GM21528 (cell line): ENCODE measurements around the gene SLC25A48.

Experiments
- ATAC-seq: cut with Tn5 transposase; IDR thresholded peaks from one replicate; pipeline ENCODE4 v1.9.1; 2021; ENCODE audit warnings: mild to moderate bottlenecking, moderate library complexity; ENCODE audit not compliant: unreplicated experiment, low FRiP score

The SLC25A48 gene, protein sequence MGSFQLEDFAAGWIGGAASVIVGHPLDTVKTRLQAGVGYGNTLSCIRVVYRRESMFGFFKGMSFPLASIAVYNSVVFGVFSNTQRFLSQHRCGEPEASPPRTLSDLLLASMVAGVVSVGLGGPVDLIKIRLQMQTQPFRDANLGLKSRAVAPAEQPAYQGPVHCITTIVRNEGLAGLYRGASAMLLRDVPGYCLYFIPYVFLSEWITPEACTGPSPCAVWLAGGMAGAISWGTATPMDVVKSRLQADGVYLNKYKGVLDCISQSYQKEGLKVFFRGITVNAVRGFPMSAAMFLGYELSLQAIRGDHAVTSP

DNA sequence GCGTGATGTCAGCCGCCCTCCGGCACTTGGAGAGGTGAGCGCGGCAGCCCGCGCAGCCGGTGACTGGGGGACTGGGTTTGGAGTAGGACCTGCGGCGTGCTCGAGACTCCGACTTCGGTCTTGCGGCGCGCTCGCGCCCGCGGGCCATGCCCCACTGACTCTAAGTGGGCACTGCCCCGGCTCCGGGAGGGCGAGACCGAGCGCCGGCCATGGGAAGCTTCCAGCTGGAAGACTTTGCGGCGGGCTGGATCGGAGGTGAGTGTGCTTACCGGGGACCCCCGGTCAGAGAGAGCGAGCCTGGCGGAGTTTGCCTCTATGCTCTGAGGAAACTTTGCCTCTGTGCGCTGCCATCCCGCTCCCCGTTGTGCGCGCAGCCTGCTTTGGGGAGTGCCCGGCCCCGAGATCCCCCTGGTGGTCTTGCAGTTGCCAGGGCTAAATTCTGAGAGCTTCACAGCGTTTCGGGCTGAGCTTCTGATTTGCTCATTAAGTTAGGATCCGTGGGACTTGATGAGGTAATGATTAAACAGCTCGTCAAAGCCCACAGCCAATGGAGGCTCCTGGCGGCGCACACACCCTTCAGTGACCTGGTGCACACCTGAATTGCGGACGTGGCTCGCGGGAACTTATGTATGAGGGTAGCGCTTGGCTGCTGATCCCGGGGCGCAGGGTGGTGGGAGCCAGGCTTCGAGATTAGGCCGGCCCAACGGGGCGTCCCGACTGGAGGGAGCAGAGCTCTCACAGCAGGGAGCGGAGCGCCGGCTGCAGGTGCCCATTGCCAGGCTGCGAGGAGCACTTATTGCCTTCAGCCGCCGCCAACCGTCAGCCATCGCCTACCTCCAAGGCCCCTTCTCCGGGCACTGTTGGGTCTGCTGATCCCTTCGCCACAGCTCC, at the start of gene SLC25A48:
Gene SLC25A48 (plus strand): TSS at position 25 of the 891 bp plus-strand sequence. CDS start 185 bp downstream, at position 210.
- peak; percentile 84 for ATAC-seq

DNA sequence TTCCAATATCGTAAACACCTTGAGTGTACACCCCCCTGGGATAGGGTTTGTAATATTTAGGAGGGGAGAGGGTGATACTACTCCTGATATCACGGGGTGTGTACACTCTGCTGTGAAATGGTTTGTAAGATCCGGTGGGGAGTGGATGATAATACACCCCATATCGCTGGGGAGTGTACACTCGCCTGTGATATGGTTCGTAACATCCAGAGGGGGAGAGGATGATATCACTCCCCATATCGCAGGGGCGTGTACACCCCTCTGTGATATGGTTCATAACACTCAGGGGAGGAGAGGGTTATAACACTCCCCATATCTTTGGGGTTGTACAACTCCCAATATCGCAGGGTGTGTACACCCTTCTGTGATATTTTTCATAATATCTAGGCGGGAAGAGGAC, 33.8 kb upstream of the SLC25A48 start:
- no peak for ATAC-seq

DNA sequence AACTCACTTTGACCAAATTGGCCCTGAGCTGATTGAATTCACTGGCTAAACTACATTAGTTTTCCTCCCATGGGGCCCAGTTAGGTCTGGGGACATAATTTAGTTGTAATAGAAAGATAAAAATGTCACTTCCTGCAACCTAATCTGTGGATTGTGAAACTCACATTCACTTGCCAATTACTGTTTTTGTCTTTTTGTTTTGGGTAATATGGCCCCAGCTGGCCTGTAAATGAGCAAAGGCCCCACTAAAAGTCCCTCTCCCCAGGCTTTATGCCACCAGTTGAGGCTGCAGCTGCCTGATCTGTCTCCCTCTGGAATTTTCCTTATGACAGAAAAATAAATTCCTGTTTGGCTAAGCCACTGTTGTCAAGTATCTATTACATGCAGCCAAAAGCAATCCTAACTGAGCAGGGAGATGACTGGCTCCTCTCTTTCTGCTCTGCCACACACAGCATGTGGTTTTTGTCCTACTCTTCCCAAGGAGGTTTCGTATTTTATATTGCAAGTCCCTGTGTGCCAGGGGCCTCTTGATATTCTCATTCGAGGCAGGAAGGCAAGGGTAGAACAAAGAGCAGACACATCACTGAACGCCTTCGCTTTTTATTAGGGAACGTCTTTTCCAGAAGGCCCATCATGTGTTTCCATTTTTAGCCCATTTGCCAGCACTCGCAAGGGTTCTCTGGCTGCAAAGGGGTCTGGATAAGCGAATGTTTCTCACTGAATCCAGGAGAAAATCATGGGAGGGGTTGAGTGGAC, 24.1 kb upstream of the SLC25A48 start:
- ATAC-seq = no peak

DNA sequence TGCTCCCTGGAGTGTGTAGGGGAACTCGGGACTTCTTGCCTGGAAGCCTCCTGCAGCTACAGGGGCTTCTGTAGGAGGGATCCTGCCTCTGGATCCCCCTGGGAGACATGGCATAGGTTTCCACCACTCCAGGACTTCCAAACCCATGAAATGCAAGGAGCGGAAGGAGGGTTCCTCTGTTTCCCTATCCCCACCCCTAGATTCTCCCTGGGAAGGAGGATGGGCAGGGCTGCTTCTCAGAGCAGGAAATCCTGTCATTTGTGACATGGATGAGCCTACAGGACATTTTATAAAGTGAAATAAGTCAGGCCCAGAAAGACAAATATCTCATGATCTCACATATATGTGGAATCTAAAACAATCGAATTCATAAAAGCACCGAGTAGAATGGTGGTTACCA, 23.5 kb upstream of the SLC25A48 start:
- ATAC-seq = no peak

DNA sequence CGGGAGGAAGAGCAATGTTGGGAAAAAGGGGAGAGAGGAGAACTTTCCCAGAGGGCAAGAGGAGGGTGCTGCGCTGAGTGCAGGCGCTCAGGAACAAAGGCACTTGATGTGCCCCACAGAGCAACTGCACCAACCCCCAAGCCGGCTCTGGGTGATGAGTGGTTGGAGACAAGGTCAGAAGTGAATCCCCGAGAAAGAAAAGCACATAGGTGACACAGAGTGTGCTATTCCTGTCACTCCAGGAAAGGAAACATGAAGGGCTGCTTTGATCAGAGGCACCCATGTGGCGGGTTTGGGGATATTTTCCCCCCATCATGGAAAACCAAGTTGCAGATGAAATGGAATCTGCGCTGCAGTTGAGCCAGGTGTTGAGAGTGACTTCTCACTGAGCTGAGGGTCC, 20.7 kb upstream of the SLC25A48 start:
- ATAC-seq = no peak

DNA sequence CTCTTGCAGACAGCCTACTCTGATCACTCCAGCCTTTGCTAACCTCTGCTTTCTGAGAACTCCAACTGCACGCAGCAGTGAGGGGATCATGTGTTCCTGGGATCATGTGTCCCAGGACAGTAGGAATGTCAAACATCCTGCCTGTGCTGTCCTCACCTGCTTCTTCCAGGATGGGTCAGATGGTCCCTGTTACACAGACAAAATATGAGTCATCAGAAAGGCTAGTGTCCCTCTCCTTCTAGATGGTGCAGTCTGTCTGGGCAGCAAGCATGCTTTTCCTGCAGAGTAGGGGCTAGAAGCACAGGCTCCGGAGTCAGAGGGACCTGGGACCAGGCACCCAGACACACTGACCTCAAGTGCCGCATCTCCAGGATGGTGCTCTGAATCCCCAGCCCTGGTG, 20.1 kb upstream of the SLC25A48 start:
- no peak for ATAC-seq

DNA sequence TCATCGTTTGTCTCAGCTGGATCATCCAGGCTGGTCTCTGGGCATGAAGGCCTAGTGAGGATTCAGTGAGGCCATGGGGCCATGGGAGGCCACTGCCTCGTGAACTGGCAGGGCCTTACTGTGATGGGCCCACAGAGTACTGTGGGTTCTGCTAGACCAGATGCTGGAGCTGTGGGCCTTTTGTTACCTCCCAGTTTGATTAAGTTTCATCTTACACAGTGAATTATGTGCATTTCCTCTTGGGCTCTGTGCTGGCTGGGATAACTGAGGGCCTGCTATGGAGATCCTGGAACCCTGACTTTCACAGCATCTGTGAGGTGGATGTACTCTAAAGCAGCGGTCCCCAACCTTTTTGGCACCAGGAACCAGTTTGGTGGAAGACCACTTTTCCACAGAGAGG, 19.7 kb upstream of the SLC25A48 start:
- ATAC-seq = no peak

DNA sequence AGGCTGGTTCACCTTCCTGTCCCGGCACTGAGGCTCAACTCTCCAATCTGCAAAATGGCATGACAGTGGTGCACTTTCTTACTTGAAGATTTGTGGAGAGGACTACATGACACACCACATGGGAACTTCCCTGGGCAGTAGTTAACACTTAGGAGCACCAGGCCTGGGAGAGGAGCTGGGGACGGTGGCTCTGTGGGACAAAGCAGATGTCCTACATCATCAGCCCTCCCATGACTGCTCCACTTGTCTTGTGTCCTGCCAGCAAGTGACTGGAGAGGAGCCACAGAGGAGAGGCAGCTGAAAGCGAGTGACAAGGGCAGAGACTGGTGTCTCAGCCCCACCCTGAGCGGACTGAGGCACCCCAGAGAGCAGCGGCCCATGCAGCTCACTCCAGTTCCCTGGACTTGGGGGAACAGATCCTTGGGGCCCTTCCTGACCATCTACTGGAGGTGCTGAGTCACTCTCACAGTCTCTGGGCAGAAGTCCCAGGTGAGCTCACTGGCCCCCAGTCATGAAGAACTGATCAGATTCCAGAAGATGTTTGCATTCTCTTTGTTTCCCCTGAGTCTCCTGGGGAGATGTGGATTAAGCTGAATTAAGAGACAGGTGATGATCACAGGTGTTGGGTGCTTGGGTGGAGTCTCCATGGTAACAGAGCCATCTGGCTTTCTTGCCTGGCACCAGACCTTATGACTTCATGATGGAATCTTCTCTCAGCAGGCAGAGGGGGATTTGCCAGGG, 13.2 kb upstream of the SLC25A48 start:
- ATAC-seq = no peak

DNA sequence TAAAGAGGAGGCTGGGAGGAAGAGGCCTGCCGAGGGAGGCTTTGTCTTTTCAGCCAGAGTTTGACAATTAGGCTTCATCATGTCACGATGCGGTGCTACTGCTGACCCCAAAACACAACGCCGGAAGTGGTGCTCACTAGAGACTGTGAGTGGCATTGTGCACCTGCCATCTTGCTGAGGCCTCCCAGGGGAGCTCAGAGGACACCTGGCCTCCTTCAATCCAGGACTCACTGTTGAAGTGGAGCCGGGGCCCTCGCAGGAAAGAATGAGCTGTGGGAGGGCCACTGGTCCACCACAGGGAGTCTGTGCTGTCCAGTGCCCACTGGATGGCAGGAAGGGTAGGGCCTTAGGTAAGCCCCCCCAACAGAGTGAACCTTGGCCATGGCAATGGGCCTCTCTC, 12.7 kb upstream of the SLC25A48 start:
- ATAC-seq = no peak

DNA sequence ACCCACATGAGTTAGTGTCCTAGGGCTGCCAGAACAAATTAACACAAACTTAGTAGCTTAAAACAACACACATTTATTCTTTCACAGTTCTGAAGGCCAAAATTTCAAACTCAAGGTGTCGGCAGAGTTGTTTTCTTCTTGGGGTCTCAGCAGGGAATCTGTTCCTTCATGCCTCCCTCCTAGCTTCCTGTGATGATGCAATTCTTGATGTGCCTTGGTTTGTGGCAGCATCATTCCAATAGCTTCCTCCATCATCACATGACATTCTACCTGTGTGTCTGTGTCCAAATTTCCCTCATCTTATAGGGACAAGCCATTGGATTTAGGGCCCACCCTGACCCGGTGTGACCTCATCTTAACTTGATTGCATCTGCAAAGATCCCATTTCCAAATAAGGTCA, 12.2 kb upstream of the SLC25A48 start:
- no peak for ATAC-seq

DNA sequence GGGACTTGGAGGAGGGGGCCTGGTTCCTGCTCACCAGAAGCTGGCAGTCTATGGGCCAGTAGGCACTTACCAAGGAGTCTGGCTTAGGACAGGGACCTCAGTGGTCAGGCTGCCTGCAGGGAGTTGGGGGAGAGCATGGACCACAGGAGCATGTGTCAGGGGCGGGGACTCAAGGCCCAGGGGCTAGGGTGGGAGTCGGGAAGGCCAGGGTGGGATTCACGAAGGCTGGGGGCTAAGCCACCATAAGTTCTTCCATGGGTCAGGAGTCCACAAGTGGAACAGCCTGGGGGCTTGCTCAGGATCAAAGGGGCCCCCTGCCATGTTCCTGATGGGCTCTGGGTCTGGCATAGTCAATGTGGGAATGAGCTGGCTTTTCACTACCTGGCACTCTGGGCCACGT, 11.5 kb upstream of the SLC25A48 start:
- ATAC-seq = no peak

DNA sequence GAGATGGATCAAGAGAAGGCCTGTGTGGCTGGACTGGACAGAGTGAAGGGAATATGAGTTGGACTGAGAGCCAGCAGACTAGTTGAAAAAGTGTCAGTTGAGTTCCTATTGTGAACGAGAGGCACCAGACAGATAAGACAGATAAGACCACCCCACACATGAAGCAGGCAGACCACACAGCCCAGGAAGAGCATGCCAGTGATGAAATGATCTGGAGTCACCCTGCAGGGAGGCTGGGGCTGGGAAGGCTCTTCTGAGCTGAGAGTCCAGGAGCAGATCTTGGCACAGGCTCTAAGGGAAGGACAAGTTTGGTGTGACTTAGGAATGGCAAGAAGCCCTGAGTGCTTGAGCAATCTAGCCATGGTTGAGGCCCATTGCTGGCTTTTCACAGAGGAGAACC, 10.6 kb upstream of the SLC25A48 start:
- ATAC-seq = no peak

DNA sequence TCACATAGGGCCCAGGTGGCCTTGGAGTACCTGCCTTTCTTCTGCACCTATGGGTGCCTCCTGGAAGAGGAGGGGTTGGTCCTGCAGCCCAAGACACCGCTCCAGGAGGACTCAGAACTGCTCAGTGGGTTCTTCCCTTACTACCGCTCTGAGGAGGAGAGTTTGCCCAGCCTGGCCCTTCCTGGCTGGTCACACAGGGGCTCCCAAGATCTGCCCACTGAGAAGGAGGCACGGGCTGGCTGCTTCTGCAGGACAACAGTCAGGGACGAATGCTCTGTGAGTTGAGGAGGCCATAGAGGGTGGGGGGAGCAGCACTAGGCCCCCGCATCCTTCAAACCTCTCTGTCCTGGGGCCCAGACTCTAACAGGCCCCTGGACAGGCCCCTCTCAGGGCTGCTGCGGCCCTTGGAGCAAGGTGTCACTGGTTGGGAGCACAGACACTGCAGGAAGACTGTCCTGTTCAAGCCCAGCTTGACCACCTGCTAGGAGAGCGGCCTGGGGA, 9.9 kb upstream of the SLC25A48 start:
- no peak for ATAC-seq

DNA sequence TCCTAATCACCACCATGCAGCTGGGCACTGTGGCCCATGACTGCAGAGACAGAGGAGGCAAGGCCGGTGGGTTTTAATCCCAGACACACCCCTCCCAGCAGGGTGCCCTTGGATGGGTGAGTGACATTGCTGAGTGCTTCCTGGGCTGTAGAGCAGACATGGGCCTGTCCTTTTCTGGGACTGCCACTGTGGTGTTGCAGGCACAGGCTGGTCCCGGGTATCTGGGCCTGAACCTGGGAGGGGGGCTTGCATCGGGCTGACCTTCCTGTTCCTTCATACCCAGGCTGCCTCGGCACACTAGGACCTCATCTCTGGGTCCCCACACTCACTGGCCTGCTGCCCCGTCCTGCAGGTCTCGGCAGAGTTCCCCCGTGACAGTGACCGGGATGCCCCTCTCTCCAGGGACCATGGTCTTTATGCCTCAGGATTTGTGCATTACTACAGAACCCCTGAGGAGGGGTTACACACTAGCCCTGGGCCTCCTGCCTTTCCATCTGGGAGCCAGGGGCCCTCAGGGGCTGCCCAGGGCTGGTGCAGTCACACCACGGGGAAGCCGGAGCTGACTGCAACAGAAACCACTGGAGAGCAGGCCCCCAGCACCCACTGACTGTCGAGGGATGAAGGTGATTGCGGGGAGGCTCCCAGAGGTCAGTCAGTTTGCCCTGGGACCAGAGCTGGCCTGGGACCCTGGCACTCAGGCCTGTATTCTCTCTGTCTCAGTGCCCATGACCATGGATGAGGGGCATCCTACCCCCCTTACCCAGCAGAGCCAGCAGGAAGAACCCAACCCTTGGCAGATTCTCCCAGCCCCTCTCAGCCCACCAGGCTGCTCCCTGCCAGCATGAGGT, 8.9 kb upstream of the SLC25A48 start:
- no peak for ATAC-seq

DNA sequence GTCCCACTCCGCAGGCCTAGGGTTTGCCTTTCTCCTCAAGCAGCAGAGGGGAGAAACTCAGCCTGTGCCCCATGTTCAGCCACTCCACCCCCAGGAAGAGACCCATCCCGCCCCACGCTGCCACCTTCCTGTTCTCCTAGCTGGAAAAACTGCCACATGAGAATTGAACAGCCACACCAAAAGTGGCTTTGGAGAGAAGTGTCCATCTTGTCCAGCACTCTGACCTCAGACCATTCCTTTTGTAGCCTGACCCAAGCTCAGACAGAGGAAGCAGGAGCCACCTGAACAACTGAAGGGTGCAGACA, 8.3 kb upstream of the SLC25A48 start:
- no peak for ATAC-seq

DNA sequence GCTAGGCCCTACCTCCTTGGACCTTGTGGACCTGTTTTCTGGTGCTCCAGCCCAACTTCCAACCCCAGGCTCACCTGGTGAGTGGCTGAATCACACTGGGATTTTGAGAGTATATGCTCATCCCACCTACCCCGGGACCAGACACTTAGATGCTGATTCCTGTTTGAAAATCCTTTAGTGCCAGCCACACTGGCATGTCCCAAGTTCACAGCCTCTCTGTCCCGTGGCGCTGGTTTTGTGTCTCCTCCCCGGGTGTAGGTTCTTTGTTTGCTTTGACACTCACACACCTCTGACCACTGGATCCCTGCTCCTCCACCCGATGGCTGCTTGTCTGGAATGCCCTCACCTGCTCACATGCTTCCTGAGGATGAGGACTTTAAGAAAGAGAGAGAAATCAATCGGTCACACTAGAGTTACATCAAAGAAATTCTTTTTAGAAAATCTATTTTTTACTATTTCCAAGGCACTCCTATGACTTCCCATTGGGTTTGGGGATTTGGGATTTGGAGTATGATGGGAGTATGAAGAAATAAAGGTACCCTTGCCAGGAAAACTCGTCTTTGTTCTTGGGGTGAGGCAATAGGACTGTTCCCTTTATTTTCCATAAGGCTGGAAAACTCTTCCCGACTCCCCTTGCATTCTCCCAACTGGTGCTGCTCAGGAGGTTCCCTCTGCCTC, 7.3 kb upstream of the SLC25A48 start:
- no peak for ATAC-seq

DNA sequence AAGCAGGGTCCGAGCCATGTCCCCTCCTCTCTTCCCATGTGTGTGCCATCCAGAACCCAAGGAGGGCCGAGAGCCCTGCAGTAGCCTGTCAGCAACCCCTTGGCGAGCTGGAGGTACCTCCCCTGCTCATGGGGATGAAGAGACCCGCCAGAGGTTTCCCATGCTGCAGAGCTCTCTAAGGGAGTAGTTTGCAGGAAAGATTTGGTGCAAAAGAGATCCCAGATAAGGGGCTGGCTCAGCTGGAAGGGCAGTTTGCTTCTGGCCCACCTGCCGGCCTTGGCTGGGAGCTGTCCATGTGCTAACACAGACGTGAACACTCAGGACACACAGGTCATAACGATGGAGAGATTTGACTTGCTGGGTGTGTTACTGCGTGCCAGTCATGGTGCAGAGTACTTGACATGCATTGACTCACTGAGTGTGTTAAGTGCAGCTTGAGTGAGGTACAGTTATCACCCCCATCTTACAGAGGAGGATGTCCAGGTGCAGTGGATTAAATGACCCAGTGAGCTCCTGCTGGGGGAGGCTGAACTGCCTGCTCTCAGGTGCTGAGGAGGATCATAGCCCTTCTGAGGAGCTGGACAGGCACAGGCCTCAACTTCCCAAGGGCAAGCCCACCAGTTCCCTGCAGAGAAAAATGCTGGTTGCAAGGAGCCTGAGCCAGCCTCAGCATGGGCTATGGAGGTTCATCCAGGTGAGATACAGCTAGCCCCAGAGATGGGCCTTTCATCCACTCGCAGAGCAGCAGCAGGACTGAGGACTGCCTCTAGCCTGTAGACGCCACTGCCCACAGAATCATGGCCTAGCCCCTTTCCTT, 6.3 kb upstream of the SLC25A48 start:
- ATAC-seq = no peak

DNA sequence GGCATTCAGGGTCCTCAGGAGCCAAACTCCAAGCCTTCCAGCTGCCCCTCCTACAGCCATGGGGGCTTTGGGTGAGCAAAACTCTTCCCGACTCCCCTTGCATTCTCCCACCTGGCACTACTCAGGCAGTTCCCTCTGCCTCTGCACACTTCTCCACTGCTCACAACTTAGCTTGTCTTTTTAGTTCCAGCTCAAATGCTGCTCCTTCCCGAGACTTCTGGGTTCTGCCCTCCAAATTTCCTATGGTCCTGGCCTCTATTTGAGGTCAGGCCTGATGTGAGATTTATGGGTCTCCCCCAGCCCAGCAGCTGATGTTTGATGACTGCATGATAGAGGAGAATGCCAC, 5.7 kb upstream of the SLC25A48 start:
- ATAC-seq = no peak
